ENCODE results near the gene METTL13. TPM values are rescaled to one million over a fixed set of nuclear protein-coding genes. Genes with fewer than 3 reads are reported as not detected.

The METTL13 gene
- total RNA-seq, 1 donor from 2014 or later = 39.8 TPM

DNA sequence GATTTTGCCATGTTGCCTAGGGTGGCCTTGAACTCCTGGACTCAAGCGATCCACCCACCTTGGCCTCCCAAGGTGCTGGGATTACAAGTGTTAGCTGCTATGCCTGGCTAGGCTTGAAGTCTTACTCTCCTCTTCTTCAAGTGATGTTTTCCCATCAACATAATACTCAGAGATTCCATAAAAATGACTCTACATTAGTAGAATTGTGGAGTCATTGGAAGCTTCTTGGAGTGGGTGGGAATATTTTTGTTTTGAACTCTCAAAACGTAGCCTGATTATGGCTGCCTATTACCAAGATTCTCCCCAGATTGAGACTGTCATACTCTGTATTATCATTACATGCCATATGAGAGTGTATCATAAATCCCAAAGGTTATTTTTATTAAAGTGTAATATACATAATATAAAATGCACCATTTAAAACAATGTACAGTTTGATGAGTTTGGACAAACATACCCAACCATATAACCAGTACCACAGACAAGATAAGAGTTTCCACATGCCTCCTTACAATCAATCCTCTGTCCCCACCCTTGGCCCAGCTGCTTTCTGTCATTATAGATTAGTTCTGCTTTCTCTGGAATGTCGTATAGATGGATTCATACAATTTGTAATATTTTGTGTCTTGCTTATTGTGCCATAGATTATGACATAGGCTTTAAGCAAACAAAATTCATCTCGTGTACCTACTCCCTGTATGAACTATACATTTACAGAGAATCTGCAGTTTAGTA lies 51.8 kb downstream of the METTL13 start:
- Mint-ChIP-seq H3K4me1 (ENCODE audit: unreplicated experiment) (no peaks in the 10 kb centered on the region), H3K9me3 (peaks cover 6% of the 10 kb centered on the region), H3K36me3 (no peaks in the 10 kb centered on the region), H3K27me3 (peaks cover 10% of the 10 kb centered on the region), H3K4me3 (no peak overlapping the region), H3K27ac (no peak overlapping the region)
- TF ChIP-seq CTCF (conservative IDR thresholded peaks at IDR 0.05) = no peak
- DNase-seq (ENCODE audit: extremely low spot score, unreplicated experiment) = no peak

DNA sequence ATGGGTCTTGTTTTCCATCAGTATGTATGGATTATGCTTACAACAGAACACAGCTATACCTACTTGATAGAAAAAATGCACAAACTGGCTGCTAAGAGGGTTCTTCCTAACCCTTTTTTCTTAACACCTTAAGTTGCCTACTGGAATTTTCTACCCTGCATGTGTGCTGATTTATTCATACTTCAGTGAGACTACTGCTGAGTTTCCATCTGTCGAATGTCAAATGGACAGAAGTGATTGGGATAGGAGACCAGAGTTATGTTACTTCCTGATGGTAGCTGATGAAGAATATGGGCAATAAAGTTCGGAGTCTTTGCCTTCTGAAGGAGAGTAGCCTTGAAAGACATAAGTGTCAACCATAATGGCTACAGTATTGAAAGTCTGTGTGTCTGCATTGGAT lies 53.4 kb downstream of the METTL13 start:
- DNase-seq (ENCODE audit: extremely low spot score, unreplicated experiment) = no peak
- H3K4me1 Mint-ChIP-seq (ENCODE audit: unreplicated experiment) = no peaks in the 10 kb centered on the region
- H3K27me3 Mint-ChIP-seq = peaks cover 21% of the 10 kb centered on the region
- peaks cover 4% of the 10 kb centered on the region for H3K36me3 Mint-ChIP-seq
- H3K9me3 Mint-ChIP-seq = no peaks in the 10 kb centered on the region
- H3K4me3 Mint-ChIP-seq = no peak overlapping the region
- no peak overlapping the region for H3K27ac Mint-ChIP-seq
- TF ChIP-seq CTCF (conservative IDR thresholded peaks at IDR 0.05) = no peak

- Mint-ChIP-seq H3K4me1 (ENCODE audit: unreplicated experiment) (peaks cover 5% of the 10 kb centered on the region), H3K36me3 (peaks cover 4% of the 10 kb centered on the region), H3K27me3 (peaks cover 32% of the 10 kb centered on the region), H3K9me3 (no peaks in the 10 kb centered on the region), H3K4me3 (no peak overlapping the region), H3K27ac (no peak overlapping the region)
- TF ChIP-seq CTCF (conservative IDR thresholded peaks at IDR 0.05) = no peak
- no peak for DNase-seq (ENCODE audit: extremely low spot score, unreplicated experiment)
Observed at GRCh38 chr1:171835891-171836290, 54.4 kb downstream of the METTL13 start.

- peak within 1 kb of the TSS; percentile 57 for H3K27ac Mint-ChIP-seq
- peak; percentile 92 for DNase-seq (ENCODE audit: extremely low spot score, unreplicated experiment)
- no peaks in the 10 kb centered on the region for H3K9me3 Mint-ChIP-seq
- no peak for TF ChIP-seq CTCF (conservative IDR thresholded peaks at IDR 0.05)
- H3K27me3 Mint-ChIP-seq = peaks cover 59% of the 10 kb centered on the region
- peaks cover 15% of the 10 kb centered on the region for H3K4me1 Mint-ChIP-seq (ENCODE audit: unreplicated experiment)
- H3K36me3 Mint-ChIP-seq = peaks cover 4% of the 10 kb centered on the region
- peak within 1 kb of the TSS; percentile 92 for H3K4me3 Mint-ChIP-seq
Observed at GRCh38 chr1:171841050-171841910, 59.8 kb downstream of the METTL13 start, which contains the start of gene DNM3. Gene DNM3, plus strand, starts transcription at chr1:171841498. Its CDS starts 159 bp downstream, at chr1:171841657.

DNA sequence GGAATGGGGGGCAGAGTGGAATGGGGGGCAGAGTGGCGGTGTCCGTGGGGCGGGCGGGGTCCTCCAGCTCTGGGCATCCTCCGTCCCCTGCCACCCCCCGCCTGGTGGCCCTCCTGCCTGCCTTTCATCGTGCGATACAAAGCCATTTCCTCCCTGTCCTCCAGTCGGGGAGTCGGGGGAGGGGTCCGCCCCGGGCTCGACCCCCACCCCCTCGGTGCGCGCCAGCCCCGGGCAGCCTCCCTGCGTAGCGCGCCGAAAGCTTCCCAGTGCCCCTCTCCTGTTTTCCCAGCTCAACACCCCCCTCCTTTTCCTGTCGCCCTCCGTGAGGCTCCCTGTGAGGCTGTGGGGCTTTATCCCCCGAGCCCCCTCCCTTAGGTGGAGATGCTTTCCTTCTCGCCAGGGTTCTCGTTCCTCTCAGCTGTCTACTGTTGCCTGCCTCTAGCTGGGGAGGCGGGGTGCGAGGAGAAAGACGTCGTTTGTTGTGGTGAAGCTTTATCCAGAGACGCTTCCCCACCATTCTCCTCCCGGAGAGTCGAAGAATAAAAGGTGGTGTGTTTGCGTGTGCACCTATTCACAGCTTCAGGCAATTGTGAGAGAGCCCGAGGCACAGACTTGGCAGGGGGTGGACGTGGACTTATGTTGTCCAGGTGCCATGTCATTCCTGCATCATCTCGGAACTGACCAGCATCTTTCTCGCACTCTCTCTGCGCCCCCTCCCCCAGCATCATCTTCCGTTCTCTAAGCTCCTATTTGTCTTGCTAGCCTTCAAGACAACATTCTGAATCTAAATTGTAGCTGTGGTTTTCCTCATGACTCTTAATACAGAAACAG lies 60.7 kb downstream of the METTL13 start:
- Mint-ChIP-seq H3K4me3 (peak overlapping the region; percentile 92), H3K27me3 (peaks cover 56% of the 10 kb centered on the region), H3K27ac (peak overlapping the region; percentile 57), H3K9me3 (no peaks in the 10 kb centered on the region), H3K36me3 (peaks cover 4% of the 10 kb centered on the region), H3K4me1 (ENCODE audit: unreplicated experiment) (peaks cover 15% of the 10 kb centered on the region)
- DNase-seq (ENCODE audit: extremely low spot score, unreplicated experiment) = peak; percentile 69
- no peak for TF ChIP-seq CTCF (conservative IDR thresholded peaks at IDR 0.05)

Measured in type B pancreatic cell (in vitro differentiated cells).